Ishikawa (cell line): ENCODE data around the gene AMMECR1.

ENCODE experiments used
- CEBPB ChIP-seq: IDR thresholded peaks from 2 replicates; pipeline ENCODE4 v1.6.1; 2012
- EGR1 ChIP-seq: IDR thresholded peaks from 2 replicates; pipeline ENCODE4 v1.6.1; 2012
- EP300 ChIP-seq: IDR thresholded peaks from 2 replicates; pipeline ENCODE4 v1.6.1; 2012; ENCODE audit warnings: borderline replicate concordance
- FOXM1 ChIP-seq: IDR thresholded peaks from 2 replicates; pipeline ENCODE4 v1.6.1; 2012; ENCODE audit warnings: low read depth, borderline replicate concordance
- MAX ChIP-seq: IDR thresholded peaks from 2 replicates; pipeline ENCODE4 v1.6.1; 2012
- NFIC ChIP-seq: IDR thresholded peaks from 2 replicates; pipeline ENCODE4 v1.6.1; 2012
- RAD21 ChIP-seq: IDR thresholded peaks from 2 replicates; pipeline ENCODE4 v1.6.1; 2012; ENCODE audit warnings: low read depth
- REST ChIP-seq: IDR thresholded peaks from 2 replicates; pipeline ENCODE4 v1.6.1; 2012; ENCODE audit warnings: low read depth, mild to moderate bottlenecking
- TAF1 ChIP-seq: IDR thresholded peaks from 2 replicates; pipeline ENCODE4 v1.6.1; 2012; ENCODE audit warnings: low read depth, mild to moderate bottlenecking
- TCF12 ChIP-seq: IDR thresholded peaks from 2 replicates; pipeline ENCODE4 v1.6.1; 2012; ENCODE audit warnings: low read depth
- USF1 ChIP-seq: IDR thresholded peaks from 2 replicates; pipeline ENCODE4 v1.6.1; 2012
- YY1 ChIP-seq: IDR thresholded peaks from 2 replicates; pipeline ENCODE4 v1.6.1; 2012; ENCODE audit warnings: low read depth
- ZBTB7A ChIP-seq: IDR thresholded peaks from 2 replicates; pipeline ENCODE4 v1.6.1; 2012; ENCODE audit warnings: low read depth

GRCh38 chrX:110321081-110321480, 3.2 kb upstream of the AMMECR1 start:
- TF ChIP-seq EP300 (no peak), FOXM1 (no peak), CEBPB (no peak), TAF1 (no peak), REST (no peak), YY1 (no peak), ZBTB7A (no peak), USF1 (no peak), NFIC (no peak), EGR1 (no peak), TCF12 (no peak), RAD21 (no peak), MAX (no peak)
